HepG2 (cell line): ENCODE data around the gene TANGO2. TPM values are rescaled to one million over a fixed set of nuclear protein-coding genes. Genes with fewer than 3 reads are reported as not detected.

ENCODE experiments used
- ATAC-seq: fragments of 200-7000 bp; cut with Tn5 transposase; 3 replicates; pipeline ENCODE4 v1.9.1; 2020; ENCODE audit warnings: mild to moderate bottlenecking, moderate library complexity
- BruUV-seq: library from RNA; stranded (reverse); fragments of 400-500 nt; replicated peaks from 2 replicates; lab custom pipeline; 2021; lab: Mats Ljungman, UMichigan
- CTCF ChIA-PET: fragments of 300-600 bp; formaldehyde crosslinking; extraction: SDS; loops from one replicate; lab custom pipeline; 2021; ENCODE audit warnings: low total read pairs, inconsistent platforms, low intra/inter-chr PET ratio; lab: Yijun Ruan, JAX
- POLR2A ChIA-PET: fragments of 350-600 bp; sonication (Branson Sonifier 250); formaldehyde crosslinking; loops from one replicate; lab custom pipeline; 2020; ENCODE audit warnings: antibody characterized with exemption, inconsistent platforms; lab: Yijun Ruan, JAX
- DNase-seq: peaks from one replicate; pipeline ENCODE4 v3.0.0-alpha.2; 2015; ENCODE audit warnings: low spot score
- FAIRE-seq: peaks from 3 replicates; lab custom pipeline; 2011; peaks lifted over from hg19 to GRCh38; lab: Jason Lieb, UNC
- H2AFZ ChIP-seq: one replicate; pipeline ENCODE4 v1.6.1; 2011; ENCODE audit warnings: low read length, inconsistent platforms
- H3K27ac ChIP-seq: fragments of 300-600 bp; 3 replicates; pipeline ENCODE4 v1.8.0; 2011; ENCODE audit warnings: mixed run types, mild to moderate bottlenecking, mixed read lengths, low read length, inconsistent platforms; ENCODE audit not compliant: insufficient read depth; ENCODE audit errors: extremely low read length
- H3K27me3 ChIP-seq, 2 experiments: fragments of 200-600 bp in 1 of 2; 2 replicates in 1 of 2; 3 replicates in 1 of 2; pipeline versions ENCODE4 v1.6.0 to v1.8.0; 2011; ENCODE audit warnings: low read length in 2 of 2, mild to moderate bottlenecking in 2 of 2, moderate library complexity in 2 of 2, inconsistent platforms in 1 of 2; ENCODE audit not compliant: insufficient read depth in 2 of 2, control insufficient read depth in 1 of 2
- H3K36me3 ChIP-seq, 2 experiments: fragments of 200-600 bp in 1 of 2; replicated peaks in 1 of 2; 2 replicates in 1 of 2; 3 replicates in 1 of 2; pipeline versions ENCODE4 v1.5.1 to v1.8.0; 2011; ENCODE audit warnings: low read length in 2 of 2, inconsistent platforms in 1 of 2; ENCODE audit not compliant: insufficient read depth in 2 of 2, control insufficient read depth in 1 of 2
- H3K4me1 ChIP-seq: 2 replicates; pipeline ENCODE4 v1.5.1; 2012; ENCODE audit warnings: low read length, inconsistent platforms; ENCODE audit not compliant: insufficient read depth
- H3K4me2 ChIP-seq: 2 replicates; pipeline ENCODE4 v1.6.0; 2011; ENCODE audit warnings: low read depth, low read length, inconsistent platforms
- H3K4me3 ChIP-seq, 3 experiments: fragments of 200-600 bp in 1 of 3; sonication (generic), shearing (Covaris generic) in 1 of 3; replicated peaks in 1 of 3; 2 replicates each; pipeline ENCODE4 v1.5.1; 2011 to 2016; ENCODE audit warnings: low read length in 3 of 3, inconsistent platforms in 2 of 3, low read depth in 2 of 3, mild to moderate bottlenecking in 2 of 3, control low read depth in 1 of 3, mixed read lengths in 1 of 3; ENCODE audit not compliant: insufficient read depth in 1 of 3
- H3K79me2 ChIP-seq: one replicate; pipeline ENCODE4 v1.6.1; 2011; ENCODE audit warnings: low read length, inconsistent platforms; ENCODE audit not compliant: insufficient read depth
- H3K9ac ChIP-seq: 2 replicates; pipeline ENCODE4 v1.6.0; 2011; ENCODE audit warnings: mild to moderate bottlenecking, low read depth, low read length, inconsistent platforms; ENCODE audit not compliant: insufficient read depth
- H3K9me3 ChIP-seq: 2 replicates; pipeline ENCODE4 v1.5.1; 2012; ENCODE audit warnings: mild to moderate bottlenecking, low read length
- H4K20me1 ChIP-seq: 2 replicates; pipeline ENCODE4 v1.6.0; 2011; ENCODE audit warnings: inconsistent platforms, mild to moderate bottlenecking, low read length, moderate library complexity; ENCODE audit not compliant: insufficient read depth
- GATAD2A ChIP-seq: IDR thresholded peaks from 2 replicates; pipeline ENCODE4 v1.6.1; 2016
- KLF12 ChIP-seq: sonication (generic); formaldehyde crosslinking; IDR thresholded peaks from 2 replicates; pipeline ENCODE4 v1.4.0; 2020; ENCODE audit warnings: missing genetic modification reagents, borderline replicate concordance
- MAF1 ChIP-seq: sonication (generic); formaldehyde crosslinking; IDR thresholded peaks from 2 replicates; pipeline ENCODE4 v1.5.0; 2020; ENCODE audit warnings: missing genetic modification reagents, borderline replicate concordance
- MEIS2 ChIP-seq: sonication (generic); formaldehyde crosslinking; IDR thresholded peaks from 2 replicates; pipeline ENCODE4 v1.9.0; 2021; ENCODE audit warnings: mild to moderate bottlenecking, missing genetic modification reagents
- NFATC3 ChIP-seq: sonication (generic); formaldehyde crosslinking; IDR thresholded peaks from 2 replicates; pipeline ENCODE4 v1.5.1; 2020; ENCODE audit warnings: mild to moderate bottlenecking, missing genetic modification reagents
- SIX4 ChIP-seq: sonication (generic); formaldehyde crosslinking; IDR thresholded peaks from 2 replicates; pipeline ENCODE4 v1.4.0; 2020; ENCODE audit warnings: missing genetic modification reagents
- WGBS: methylation state at CpG from one replicate; pipeline ENCODE4 v1.1.6; 2017; ENCODE audit warnings: low lambda C conversion rate; 5-methylcytosine and 5-hydroxymethylcytosine counted together
- in situ Hi-C: cut with HindIII; loops from 2 replicates; pipeline ENCODE4 v1.10.0; 2017; ENCODE audit warnings: low pct_unique_long_range_greater_than_20kb; ENCODE audit not compliant: extremely low pct_ligation_motif_present
- intact Hi-C: fragments of 100-400 bp; cut with micrococcal nuclease; formaldehyde crosslinking; loops from one replicate; pipeline ENCODE4 v1.10.0; 2022; ENCODE audit not compliant: unreplicated experiment
- polyA plus RNA-seq, 8 experiments: library from polyadenylated mRNA; depleted of rRNA in 3 of 8; stranded (reverse) in 7 of 8; unstranded in 1 of 8; fragments of >200 nt; fragmentation: Illumina TruSeq in 4 of 8; extraction: Trizol in 4 of 8; gene quantifications; 2 replicates each; pipeline versions ENCODE4 v1.2.1 to v1.2.3, GENCODE V29; 2011 to 2016; ENCODE audit warnings: low read depth in 4 of 8, missing spikeins in 1 of 8, mixed read lengths in 1 of 8; ENCODE audit not compliant: insufficient read depth in 1 of 8
- total RNA-seq, 5 experiments: library from RNA; depleted of rRNA; stranded (reverse); fragments of >200 nt; fragmentation: Illumina TruSeq; extraction: Trizol; gene quantifications; 2 replicates each; pipeline ENCODE4 v1.2.3, GENCODE V29; 2016; ENCODE audit warnings: low read depth in 1 of 5
- TF ChIP-seq, protein P1 (sequence below), 2 experiments: IDR thresholded peaks; 2 replicates each; pipeline ENCODE4 v1.6.1; 2011 to 2012; ENCODE audit warnings: low read length in 2 of 2, borderline replicate concordance in 1 of 2, low read depth in 1 of 2, mild to moderate bottlenecking in 1 of 2, moderate library complexity in 1 of 2

TANGO2 gene
- total and polyA plus RNA-seq, 2 of the 13 experiments (the other 11 are each of a cell fraction or from before 2014, with no cell fraction given) = 12.9 to 14.8 TPM

DNA sequence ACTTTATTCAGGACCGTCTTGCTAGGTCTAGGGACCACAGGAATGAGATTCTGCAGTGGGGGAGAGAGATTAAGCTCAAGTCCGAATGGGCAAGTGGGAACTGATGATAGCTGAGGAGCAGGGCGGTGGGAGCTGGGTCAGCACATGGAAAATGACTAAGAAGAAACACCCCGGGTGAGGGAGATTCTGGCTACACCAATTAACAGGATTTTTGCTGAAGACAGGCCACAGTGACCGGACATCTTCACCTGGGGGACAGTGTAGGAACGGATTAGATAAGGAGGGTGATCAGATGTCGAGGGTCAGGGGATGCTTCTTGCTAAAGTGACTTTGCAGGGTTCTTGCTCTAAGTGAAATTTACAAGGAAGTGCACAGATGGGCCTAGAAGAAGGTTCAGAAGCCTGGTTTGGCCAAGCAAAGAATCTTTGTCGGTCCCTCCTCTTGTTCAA is 50.6 kb downstream of the TANGO2 start:
- intact Hi-C loops (loop anchor here (10.0 kb wide), 1 partner anchor 57 kb away; the partner anchor contains the start of gene ARVCF), in situ Hi-C loops (no loop called here)
- no peak for FAIRE-seq
- no peak overlapping the region for H3K9ac ChIP-seq
- H2AFZ ChIP-seq = no peak overlapping the region
- no peaks in the 10 kb centered on the region for H3K36me3 ChIP-seq
- H3K4me1 ChIP-seq = no peaks in the 10 kb centered on the region
- no peak for DNase-seq
- BruUV-seq = no TSS peak
- no peaks in the 10 kb centered on the region for H3K79me2 ChIP-seq
- ChIA-PET POLR2A (no interaction called here), CTCF (no interaction called here)
- TF ChIP-seq MAF1 (CRISPR knock-in tag) (no peak), GATAD2A (no peak), SIX4 (CRISPR knock-in tag) (no peak), NFATC3 (CRISPR knock-in tag) (no peak), MEIS2 (CRISPR knock-in tag) (no peak), KLF12 (no peak)
- TF ChIP-seq, protein P1, sequence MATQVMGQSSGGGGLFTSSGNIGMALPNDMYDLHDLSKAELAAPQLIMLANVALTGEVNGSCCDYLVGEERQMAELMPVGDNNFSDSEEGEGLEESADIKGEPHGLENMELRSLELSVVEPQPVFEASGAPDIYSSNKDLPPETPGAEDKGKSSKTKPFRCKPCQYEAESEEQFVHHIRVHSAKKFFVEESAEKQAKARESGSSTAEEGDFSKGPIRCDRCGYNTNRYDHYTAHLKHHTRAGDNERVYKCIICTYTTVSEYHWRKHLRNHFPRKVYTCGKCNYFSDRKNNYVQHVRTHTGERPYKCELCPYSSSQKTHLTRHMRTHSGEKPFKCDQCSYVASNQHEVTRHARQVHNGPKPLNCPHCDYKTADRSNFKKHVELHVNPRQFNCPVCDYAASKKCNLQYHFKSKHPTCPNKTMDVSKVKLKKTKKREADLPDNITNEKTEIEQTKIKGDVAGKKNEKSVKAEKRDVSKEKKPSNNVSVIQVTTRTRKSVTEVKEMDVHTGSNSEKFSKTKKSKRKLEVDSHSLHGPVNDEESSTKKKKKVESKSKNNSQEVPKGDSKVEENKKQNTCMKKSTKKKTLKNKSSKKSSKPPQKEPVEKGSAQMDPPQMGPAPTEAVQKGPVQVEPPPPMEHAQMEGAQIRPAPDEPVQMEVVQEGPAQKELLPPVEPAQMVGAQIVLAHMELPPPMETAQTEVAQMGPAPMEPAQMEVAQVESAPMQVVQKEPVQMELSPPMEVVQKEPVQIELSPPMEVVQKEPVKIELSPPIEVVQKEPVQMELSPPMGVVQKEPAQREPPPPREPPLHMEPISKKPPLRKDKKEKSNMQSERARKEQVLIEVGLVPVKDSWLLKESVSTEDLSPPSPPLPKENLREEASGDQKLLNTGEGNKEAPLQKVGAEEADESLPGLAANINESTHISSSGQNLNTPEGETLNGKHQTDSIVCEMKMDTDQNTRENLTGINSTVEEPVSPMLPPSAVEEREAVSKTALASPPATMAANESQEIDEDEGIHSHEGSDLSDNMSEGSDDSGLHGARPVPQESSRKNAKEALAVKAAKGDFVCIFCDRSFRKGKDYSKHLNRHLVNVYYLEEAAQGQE (IDR thresholded peaks at IDR 0.05; ENCODE audit: borderline replicate concordance in 1 of 2, low read depth in 1 of 2, low read length in 2 of 2) = no peak
- no peak overlapping the region for H3K27ac ChIP-seq
- H3K9me3 ChIP-seq = no peaks in the 10 kb centered on the region
- no peak overlapping the region for H3K4me3 ChIP-seq
- no peak overlapping the region for H3K4me2 ChIP-seq
- WGBS = 65% methylated on average over 8 of the region's 8 CpGs
- H4K20me1 ChIP-seq = no peaks in the 10 kb centered on the region
- no peaks in the 10 kb centered on the region; a peak in 1 of 5 replicates for H3K27me3 ChIP-seq
- no peak for ATAC-seq
